GM13976 (cell line): ENCODE measurements around the gene PRR16.

ENCODE experiments used
- DNase-seq: peaks from one replicate; pipeline ENCODE4 v3.0.0; 2012; ENCODE audit warnings: low spot score
- CTCF ChIP-seq: IDR thresholded peaks from 2 replicates; pipeline ENCODE4 v1.5.1; 2012; ENCODE audit warnings: borderline replicate concordance, mild to moderate bottlenecking; ENCODE audit not compliant: insufficient read depth; ENCODE audit errors: extremely low read depth, missing control alignments, control extremely low read depth
- in situ Hi-C: fragments of 300-500 bp; cut with MboI; formaldehyde crosslinking; loops from one replicate; pipeline ENCODE4 v1.12.0; 2022; ENCODE audit warnings: low sequenced_read_pairs, mixed read lengths, inconsistent platforms; ENCODE audit not compliant: unreplicated experiment

The PRR16 gene

GRCh38 chr5:120466341-120467006 lies 2.4 kb downstream of the PRR16 start:
- no peak for DNase-seq
- no peak for TF ChIP-seq CTCF
- in situ Hi-C loops, result loop anchor here (25.0 kb wide), 1 partner anchor 1004 kb away; the partner anchor contains the start of gene HSD17B4

GRCh38 chr5:120471971-120472370 lies 7.9 kb downstream of the PRR16 start:
- in situ Hi-C loops, result loop anchor here (25.0 kb wide), 1 partner anchor 1010 kb away; the partner anchor contains the start of gene HSD17B4
- no peak for DNase-seq
- TF ChIP-seq CTCF, result no peak

GRCh38 chr5:120472911-120473310 lies 8.8 kb downstream of the PRR16 start:
- in situ Hi-C loops, result loop anchor here (25.0 kb wide), 1 partner anchor 1011 kb away; the partner anchor contains the start of gene HSD17B4
- TF ChIP-seq CTCF, result no peak
- DNase-seq, result no peak

- no peak for DNase-seq
- TF ChIP-seq CTCF, result no peak
- in situ Hi-C loops, result loop anchor here (25.0 kb wide), 1 partner anchor 1011 kb away; the partner anchor contains the start of gene HSD17B4
These were observed 9.2 kb downstream of the PRR16 start for GRCh38 chr5:120473332-120473731.

GRCh38 chr5:120476063-120476462 lies 12.0 kb downstream of the PRR16 start:
- no peak for TF ChIP-seq CTCF
- in situ Hi-C loops, result no loop called here
- no peak for DNase-seq

GRCh38 chr5:120479066-120479465 lies 15.0 kb downstream of the PRR16 start:
- no peak for TF ChIP-seq CTCF
- in situ Hi-C loops, result no loop called here
- no peak for DNase-seq

- no peak for DNase-seq
- no peak for TF ChIP-seq CTCF
- in situ Hi-C loops, result no loop called here
These were observed 35.9 kb downstream of the PRR16 start for GRCh38 chr5:120499876-120500563.
